T-helper 2 cell (primary cell): ENCODE data around the gene KIAA1191.
"Not testable (repeated sequence)": the region's sequence is repeated elsewhere in the genome, so short reads cannot be mapped to it uniquely, and the experiment has no call there.

Experiments used
- DNase-seq, 5 experiments: peaks; one replicate each; pipeline versions ENCODE4 v3.0.0 to v3.0.0-alpha.2; 2012 to 2022
- total RNA-seq, 2 donors: gene quantifications; one replicate each; lab custom pipeline; 2026; lab: John Stamatoyannopoulos, UW

Gene KIAA1191, protein sequence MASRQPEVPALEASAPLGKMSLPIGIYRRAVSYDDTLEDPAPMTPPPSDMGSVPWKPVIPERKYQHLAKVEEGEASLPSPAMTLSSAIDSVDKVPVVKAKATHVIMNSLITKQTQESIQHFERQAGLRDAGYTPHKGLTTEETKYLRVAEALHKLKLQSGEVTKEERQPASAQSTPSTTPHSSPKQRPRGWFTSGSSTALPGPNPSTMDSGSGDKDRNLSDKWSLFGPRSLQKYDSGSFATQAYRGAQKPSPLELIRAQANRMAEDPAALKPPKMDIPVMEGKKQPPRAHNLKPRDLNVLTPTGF
- total RNA-seq = 72.5 to 77.0 reads per million in 2 donors

DNA sequence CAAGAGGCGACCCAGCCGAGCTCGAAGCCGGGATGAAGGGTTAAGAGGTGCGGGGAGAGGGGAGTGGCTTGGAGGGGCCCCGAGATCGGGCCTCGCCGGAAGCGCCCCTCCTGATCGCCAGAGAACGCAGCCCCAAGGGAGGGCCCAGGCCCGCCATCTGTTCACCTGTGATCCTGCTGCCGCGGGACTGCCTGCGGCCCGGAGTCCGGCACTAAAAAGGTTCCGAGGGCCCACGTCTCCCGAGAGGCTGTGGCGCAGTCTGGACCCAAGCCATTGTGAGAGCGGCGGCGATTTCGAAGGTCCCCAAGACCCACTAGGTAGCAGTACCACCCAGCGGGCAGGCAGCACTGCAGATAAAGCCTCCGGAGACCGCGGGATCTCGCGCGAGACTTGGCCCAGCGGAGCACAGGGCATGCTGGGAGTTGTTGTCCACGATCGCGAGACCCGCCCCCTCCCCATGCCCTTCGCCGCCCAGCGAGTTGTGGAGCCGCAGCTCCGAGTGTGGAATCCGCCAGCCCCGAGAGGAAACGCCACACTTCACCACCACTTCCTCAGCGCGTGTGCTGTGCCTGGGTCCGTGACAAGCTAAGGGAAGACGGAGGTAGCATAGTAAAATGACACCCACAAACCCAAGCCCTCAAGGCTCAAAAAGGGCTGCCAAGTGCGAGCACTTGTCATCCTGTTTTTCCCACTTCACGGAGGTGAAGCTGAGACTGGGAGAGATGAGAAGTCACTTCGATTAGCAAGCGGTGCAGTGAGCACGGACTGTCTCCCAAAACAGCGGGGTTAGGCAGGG lies at the start of gene KIAA1191:
Gene KIAA1191, minus strand, starts transcription at position 328 of the 796 bp plus-strand sequence. CDS start 2,256 bp downstream, outside the sequence.
- DNase-seq = peak; percentile 83 to 96 (median 93)

DNA sequence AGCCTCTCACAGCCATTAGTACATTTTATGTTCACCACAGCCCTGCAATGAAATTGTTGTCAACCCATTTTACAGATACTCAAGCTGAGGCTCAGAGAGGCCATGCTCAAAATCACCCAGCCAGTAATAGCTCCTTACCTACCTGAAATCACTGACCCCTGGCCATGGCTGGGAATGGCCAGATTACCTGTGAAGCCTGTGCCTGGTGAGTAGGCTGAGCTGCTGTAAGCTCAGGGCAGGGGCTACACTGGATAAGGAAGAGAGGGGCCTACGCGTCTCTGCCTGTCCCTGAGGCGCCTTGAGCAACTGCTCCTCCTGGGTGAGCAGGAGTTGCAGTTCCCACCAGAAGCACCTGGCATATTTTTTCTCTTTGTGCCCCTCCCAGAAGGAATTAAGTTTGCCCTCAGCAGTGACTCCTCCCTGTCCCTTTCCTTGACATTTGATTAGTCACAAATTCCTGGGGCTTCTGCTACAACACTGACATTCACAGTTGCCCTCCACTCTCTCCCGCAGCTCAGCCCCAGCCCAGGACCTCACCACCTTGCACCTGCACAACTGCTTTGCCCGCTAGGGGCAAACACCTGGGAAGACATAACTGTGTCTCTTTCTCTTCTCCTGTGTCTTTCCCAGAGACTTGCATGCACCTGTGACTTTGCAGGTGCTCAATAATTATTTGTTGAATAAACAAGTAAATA lies 49.1 kb upstream of the KIAA1191 start:
- DNase-seq = no peak

DNA sequence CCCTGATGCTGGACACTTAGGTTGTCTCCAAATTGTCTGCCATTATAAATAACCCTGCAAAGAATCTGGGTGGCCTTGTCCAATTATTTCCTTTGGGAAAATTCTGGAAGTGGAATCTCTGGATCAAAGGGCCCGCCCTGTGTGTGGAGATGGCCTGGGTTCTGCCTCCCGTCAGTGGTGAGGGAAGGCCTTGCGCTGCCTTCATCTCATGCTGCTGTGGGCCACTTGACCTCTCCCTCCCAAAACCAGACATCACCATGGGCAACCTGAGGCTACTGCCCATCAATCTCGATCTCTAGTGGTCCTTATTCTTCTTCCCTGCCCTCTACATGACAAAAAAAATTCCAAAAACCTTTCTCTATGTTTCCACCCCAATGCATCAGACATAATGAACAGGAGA lies 48.2 kb upstream of the KIAA1191 start:
- DNase-seq = no peak

DNA sequence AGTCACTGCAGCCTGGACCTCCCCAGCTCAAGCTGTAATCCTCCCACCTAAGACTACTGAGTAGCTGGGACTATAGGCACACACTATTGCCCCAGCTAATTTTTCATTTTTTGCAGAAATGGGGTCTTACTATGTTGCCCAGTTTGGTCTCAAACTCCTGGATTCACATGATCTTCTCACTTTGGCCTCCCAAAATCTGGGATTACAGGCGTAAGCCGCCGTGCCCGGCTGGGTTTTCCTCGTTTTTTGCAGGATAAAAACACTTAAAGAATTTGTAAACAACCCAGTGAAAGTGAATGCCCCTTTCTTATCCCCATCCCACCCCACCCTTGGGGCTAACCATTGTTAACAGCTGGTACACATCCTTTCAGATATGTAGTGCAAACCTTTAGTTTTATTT lies 47.0 kb upstream of the KIAA1191 start:
- no peak for DNase-seq

DNA sequence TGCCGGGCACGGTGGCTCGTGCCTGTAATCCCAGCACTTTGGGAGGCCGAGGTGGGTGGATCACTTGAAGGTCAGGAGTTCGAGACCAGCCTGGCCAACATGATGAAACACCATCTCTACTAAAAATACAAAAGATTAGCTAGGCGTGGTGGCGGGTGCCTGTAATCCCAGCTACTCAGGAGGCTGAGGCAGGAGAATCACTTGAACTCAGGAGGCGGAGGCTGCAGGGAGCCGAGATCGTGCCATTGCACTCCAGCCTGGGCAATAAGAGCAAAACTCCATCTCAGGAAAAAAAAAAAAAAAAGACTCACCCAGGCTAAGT lies 46.6 kb upstream of the KIAA1191 start:
- DNase-seq = not testable (repeated sequence)

DNA sequence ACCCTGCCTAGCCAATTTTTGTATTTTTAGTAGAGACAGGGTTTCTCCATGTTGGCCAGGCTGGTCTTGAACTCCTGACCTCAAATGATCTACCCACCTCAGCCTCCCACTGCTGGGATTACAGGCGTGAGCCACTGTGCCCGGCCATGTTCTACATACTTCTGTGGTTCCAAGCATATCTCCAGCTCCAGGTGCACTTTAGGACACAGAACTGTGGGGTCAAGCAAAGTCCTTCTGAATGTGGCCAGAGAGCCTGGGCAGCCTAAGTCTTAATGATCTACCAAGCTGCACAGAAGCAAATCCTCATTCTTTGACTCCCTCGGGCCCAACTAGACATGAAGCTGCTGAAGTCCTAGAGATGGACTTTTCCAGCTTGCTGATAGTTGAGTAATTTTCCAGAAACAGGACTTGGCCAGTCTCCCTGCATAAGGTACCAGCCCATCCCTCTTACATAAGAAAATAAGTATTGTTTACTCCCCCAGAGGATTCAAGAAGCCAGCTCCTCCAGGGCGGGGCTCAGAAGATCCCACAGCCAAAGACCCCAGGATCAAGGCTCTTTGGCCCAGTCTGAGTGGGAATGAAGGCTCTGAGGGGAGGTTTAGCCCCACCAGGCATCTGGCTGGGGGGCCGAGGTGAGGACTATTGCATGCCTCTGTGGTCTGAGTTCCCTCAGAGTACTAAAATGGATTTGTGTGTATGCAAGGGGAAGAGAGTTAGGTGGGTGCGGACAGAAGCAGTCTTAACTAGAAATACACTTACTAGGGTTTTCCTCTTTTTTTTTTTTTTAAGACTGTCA lies 46.1 kb upstream of the KIAA1191 start:
- DNase-seq = no peak

DNA sequence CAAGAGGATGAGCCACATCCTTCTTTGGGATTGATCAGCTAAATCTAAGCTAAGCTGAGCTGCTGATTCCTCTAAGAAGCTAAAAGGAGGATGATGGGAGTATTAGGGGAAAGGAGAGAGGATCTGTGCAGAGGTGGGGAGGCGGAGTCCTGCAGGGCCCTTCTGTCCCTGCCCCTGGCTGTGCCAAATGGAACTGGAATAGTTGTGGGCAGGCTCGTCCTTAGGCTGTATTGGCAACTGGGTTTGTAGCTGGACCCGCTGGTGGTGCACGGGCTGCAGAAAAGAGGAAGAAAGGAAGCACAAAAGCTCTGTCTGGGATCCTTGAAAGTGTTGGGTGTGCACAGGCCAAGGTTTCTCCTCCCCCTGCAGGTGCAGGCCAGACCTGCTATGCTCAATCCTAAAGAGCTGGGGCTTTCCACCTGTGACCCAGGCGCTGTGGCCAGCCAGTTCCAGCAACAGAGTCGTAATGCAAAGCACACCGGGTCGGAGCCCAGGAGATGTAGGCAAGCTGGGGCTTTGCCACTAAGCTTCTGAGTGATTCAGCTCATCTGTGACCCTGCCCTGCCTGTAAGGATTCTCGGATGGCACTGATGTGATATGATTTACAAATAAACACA lies 45.0 kb upstream of the KIAA1191 start:
- no peak for DNase-seq

DNA sequence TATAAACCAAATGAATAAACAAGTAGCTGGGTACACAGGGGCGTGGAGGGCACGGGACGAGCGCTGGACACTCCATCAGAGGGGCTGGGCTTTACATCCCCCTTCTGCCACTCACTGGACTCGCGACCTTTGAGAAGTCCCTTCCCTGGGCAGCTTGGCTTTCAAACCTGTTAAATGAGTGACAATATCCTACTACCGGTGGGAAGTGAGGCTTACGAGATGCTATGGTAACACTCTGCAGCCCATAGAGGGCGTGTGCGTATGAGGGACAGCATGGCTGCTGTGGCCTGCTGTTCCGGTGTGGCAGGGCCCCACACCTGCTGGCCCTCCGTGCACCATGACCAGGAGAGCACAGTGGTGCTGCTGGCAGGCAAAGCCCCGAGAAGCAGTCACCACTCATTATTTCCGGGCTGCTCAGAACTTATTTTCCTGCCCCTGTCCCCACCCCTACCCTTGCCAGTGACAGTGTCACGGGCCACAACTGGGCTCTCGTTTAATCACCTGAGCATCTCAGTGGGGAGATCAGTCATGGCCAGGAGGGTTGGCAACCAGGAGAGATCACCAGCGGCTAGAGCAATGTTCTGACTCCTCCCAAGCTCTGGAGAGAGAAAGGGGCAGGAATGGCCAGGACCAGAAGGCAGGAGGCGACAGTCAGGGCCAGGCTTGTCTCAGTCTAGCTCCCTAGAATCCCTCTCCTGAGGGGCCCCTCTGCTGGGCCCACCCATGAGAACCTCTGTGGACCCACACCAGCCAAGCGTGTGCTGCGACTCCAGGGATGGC lies 44.3 kb upstream of the KIAA1191 start:
- no peak for DNase-seq

DNA sequence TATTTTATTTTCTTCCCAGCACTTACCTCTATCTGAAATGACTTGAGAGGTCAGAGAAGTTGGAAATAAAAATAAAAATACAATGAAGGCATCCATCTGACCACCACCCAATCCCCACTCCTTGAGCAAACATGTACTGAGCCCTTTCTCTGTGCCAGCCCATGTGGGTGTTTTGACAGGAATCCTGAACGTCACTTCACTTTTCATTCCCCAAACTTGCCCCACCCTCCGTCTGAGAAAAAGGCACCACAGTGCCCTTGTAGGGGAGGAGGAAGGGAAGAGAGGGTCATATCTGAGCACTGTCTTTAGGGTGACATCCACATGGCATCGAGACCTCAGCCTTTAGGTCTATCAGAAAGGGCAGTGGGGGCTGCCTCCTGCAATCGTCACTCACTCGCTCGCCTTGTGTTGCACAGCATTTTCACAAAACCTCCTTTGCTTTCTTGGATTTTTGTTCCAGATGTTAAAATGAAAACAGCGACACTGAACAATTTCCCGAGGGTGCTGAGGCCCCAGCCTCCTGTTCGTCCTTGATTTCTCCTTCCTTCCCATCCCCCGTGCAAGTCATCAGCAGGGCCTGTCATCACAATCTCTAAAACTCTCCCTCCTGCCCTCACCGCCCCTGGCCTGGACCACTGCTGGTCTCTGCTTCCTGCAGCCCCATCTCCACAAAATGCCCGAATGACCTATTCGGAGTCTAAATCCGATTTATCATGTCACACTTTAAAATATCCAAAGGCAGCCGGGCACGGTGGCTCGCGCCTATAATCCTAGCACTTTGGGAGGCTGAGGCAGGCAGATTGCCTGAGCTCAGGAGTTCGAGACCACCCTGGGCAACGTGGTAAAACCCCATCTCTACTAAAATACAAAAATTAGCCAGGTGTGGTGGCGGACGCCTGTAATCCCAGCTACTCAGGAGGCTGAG lies 40.0 kb upstream of the KIAA1191 start:
- no peak for DNase-seq

DNA sequence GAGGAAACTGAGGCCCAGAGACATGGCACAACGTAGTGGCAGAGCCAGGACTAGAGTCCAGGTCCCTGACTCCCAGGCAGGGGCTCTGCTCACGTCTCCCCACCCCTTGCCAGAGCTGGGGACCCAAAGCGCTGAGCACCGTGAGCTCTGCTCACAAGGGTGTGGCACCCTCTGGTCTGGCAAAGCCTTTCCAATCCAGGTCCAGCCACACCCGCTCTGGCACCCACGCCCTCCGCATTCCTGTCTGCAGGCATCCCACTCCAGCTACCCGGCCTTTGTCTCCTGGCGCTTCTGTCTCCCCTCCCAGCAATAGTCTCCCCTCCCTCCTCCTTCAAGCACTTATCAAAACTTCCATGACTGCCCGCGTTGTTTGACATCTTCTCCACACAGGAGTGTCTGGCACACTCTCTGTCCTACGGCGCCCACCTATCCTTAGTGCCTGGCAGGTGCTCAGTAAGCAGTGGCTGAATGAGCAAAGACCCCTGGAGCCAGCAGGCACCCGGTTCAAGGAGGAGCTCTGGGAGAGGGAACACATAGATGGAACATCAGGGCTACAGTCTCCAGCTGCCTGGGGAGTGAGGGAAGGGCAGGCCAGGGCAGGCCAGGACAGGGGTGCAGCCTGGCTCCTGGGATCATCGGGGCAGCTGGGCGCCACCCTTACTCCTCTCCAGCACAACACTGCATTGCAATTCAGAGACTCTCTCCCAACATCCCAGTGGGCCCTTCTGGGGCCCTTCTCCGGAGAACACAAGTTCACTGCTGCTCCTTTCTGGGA lies 39.0 kb upstream of the KIAA1191 start:
- no peak for DNase-seq

DNA sequence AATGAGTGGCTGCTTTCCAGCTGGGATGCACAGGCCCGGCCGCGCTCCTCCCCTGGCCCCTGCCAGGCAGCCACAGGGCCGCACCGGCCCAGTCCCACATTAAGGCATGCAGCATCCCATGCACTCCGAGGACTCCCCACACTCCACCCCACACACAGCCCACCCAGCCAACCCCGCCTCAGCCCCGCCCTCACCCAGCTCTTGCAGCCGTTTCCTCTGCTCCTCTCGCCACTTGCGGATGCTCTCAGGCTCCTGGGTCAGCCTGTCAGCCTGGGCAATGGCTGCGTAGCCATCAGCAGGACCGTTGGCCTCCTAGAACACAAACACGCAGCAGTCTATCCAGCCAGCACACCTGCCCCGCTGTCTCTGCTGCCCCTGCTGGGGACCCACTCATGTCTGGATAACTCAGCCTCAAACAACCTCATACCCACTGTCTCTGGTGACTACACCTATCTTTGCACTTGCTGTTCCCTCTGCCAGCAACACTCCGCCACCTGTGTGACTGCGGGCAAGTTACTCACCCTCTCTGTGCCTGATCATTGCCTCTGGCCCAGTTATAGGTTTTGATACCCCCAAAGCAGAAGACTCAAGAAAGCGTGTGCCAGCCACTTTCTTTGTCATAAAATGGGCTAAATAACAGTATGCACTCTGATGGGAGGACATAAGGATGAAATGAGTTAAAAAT lies 36.3 kb upstream of the KIAA1191 start:
- DNase-seq = no peak

DNA sequence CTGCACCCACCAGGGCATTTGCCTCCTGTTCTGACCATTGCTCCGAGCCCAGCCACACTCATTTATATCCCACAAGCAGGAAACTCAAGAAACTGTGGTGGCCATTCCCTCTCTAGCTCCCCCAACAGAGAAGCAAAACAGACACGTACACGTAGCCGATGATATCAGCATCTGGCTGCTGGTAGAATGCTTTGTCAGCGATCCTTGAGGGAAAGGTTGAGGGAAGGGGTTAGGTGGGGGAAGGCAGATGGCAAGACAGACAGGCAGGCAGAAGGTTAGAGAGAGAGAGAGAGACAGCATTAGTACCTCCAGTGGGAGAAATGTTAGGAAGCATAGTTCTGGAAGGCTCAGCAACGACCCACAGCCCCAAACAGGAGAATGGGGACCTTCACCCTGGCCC lies 34.8 kb upstream of the KIAA1191 start:
- DNase-seq = no peak

DNA sequence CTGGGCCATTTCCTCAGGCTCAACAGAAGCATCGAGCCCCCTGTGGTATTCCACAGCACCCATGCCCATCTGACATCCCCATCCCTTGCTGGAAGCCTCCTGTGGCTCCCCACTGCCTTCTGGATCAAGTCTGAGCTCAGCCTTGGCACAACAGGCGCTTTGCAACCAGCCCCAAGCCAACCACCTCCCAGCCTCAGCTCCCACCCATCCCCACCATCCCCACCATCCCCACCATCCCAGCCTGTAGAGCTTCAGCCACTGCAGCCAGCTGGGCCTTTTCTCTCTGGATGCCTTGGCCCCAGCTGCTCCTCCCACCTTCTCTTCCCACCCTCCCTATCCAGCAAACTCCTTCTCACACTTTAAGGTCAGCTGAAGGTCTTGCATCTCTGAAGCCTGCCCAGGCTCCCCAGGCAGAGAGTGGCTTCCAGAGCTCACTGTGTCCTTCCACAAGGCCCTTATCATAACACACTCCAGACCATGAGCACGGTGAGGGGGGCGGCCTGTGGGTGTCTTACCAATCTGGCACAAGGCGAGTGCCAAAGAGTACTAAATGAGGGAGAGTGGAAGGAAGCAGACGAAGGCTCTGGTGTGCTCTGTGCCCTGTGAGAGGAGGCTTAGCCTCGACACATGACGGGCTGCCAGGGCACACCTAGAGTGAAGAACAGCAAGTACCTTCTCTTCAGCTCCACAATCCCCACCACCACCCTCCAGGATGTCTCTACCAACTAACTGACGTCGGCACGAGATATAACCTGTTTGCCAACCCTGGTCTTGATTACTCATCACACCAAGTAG lies 33.5 kb upstream of the KIAA1191 start:
- DNase-seq = no peak

DNA sequence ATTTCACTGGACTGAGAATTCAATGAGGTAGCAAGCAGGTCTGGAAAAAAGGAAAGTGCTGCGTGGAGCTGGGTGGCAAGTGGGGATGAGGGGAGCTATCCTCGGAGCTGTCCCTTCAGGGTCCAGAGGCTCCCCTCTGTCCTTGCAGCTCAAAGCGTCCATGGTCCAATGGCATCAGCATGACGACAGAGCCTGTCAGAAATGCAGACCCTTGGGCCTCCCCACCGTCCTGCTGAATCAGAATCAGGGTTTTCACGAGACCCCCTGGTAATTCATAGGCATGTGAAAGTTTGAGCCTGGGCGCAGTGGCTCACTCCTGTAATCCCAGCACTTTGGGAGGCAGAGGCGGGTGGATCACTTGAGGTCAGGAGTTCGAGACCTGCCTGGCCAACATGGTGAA lies 32.5 kb upstream of the KIAA1191 start:
- DNase-seq = no peak

DNA sequence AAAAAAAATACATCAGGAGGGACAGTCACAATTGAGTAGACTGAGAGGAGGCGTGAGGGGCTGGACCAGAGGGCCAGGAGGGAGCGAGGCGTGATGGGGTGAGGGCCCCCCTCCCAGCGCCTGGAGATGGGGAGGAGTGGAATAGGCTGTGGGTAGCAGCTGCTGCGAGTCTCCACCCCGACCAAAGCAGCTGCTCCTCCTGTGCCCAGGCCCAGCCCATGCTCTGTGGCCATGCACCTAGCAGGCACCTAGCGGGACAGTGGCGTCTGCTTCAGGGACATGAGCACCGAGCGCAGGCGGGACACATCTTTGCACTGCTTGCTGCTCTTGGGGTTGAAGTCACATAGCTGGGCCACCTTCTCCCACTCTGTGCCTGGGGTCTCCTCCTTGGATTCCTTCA lies 31.0 kb upstream of the KIAA1191 start:
- DNase-seq = no peak

DNA sequence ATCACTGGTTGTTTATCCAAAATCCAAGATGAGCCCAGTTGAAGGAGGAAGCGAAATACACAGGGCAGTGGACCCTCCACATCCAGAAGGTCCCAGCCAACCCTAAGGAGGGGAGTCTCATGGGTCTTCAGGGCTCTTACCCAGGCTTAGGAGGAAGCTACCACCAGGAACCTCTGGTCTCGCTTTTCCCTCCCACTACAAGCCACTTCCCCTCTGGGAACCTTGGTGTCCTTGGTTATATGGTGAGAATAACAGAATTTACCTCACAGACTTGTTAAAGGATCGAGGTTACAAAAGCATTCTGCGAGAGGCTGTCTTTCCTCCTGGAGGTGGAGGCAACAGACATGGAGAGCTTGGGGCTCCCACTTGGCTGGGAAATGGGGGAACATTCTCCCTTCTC lies 30.4 kb upstream of the KIAA1191 start:
- no peak for DNase-seq

DNA sequence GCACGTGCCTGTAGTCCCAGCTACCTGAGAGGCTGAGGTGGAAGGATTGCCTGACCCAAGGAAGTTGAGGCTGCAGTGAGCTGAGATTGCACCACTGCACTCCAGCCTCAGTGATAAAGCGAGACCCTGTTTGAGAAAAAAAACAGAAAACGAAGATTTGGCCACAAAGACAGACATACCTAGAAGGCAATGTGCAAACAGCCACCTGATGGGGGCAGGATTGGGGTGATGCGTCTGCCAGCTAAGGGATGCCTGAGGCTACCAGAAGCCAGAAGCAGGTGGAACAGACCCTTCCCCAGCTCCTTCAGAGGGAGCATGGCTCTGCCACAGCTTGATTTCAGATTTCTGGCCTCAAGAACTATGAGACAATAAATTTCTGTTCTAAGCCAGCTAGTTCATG lies 29.9 kb upstream of the KIAA1191 start:
- no peak for DNase-seq
